NCI-H2196 treated with DMSO at 0.1 percent for 48 hours (cell line): ENCODE measurements around the gene DPF1.
"Not testable (repeated sequence)": the region's sequence is repeated elsewhere in the genome, so short reads cannot be mapped to it uniquely, and the experiment has no call there.

Experiments
- DNase-seq: peaks from one replicate; lab custom pipeline; 2025; ENCODE audit not compliant: unreplicated experiment; lab: John Stamatoyannopoulos, UW

Gene DPF1

DNA sequence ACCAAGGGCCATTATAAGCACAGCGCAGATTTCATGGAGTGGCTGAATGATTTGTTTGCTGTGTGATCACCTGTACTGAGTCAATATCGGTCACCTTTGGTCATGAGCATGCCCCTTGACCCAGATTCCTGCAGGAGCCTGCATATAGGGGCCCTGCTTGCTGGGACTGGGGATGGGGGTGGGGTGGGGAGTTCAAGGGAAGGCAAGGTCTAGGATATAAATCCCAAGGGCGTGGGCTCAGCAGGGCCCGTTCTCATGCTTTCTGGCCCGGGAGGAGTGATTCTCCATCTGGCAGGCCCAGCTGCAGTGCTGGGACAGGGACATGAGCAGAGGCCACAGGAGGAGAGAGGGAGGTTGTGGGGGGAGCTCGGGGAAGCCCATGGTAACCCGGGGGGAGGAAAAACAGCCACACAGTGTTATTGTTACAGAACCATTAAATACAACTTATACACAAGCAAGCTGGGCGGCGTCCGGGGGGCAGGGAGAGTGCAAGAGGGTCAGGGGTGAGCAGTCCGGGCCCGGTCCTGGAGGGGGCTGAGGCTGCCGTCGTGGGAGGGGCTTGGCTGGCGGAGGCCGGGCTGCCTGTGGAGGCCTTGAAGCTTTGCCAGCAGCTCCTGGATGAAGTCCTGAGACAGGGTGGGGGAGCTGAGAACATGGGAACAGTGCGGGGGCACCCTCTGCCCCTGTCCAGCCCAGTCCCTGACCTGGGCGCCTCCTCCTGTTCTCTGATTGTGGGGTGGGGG lies 27.0 kb upstream of the DPF1 start:
- no peak for DNase-seq

DNA sequence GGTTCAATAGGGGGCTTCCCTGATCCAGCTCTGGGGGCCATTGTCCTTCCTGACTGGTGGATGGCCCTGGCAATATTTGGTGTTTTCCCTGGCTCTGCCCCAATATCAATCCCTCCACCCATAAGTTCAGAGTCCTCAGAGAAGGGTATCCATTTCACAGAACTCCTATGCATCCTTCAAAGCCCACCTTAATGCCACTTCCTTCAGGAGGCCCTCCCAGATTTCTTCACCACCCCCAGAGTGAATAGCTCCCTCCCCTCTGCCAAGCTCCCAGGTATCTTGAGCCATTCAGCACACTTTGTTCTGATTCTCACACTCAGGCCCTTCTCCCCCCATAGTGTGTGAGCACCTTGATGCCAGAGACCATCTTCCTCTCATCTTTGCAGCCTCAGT lies 26.4 kb upstream of the DPF1 start:
- DNase-seq, result no peak

GRCh38 chr19:38248421-38248820 lies 24.4 kb upstream of the DPF1 start:
- no peak for DNase-seq

DNA sequence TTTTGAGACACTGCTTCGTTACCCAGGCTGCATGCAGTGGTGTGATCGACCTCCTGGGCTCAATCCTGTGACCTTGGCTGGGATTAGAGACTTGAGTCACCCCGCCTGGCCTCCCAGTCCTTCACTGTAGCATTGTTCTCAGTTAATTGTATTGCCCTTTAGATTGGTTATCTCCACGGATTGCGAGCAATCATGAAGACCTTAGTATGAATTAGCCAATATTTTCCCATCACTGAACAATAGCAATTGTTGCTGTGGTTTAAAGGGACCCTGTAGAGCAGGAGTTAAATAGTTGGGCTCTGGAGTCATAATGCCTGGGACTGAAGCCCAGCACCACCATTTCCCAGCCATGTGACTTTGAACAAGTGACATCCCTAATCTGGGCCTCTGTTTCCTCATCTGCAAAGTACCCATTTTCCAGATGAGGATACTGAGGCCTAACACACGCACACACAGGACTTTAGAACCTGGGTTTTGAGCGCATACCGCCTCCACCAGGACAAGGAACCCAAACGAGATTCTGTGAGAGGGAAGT lies 23.8 kb upstream of the DPF1 start:
- no peak for DNase-seq

DNA sequence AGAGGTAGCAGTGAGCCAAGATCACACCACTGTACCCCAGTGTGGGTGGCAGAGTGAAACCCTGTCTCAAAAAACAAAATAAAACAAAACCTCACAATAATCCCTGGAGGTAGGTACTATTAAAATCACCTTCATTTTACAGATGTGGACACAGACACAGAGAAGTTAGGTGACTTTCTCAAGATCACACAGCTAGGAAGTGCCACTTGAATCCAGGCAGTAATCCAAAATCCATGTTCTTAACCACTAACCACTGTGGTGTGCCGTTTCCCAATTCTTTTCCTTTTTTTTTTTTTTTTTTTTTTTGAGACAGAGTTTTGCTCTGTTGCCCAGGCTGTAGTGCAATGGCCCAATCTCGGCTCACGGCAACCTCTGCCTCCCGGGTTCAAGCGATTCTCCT lies 23.1 kb upstream of the DPF1 start:
- DNase-seq, result no peak

DNA sequence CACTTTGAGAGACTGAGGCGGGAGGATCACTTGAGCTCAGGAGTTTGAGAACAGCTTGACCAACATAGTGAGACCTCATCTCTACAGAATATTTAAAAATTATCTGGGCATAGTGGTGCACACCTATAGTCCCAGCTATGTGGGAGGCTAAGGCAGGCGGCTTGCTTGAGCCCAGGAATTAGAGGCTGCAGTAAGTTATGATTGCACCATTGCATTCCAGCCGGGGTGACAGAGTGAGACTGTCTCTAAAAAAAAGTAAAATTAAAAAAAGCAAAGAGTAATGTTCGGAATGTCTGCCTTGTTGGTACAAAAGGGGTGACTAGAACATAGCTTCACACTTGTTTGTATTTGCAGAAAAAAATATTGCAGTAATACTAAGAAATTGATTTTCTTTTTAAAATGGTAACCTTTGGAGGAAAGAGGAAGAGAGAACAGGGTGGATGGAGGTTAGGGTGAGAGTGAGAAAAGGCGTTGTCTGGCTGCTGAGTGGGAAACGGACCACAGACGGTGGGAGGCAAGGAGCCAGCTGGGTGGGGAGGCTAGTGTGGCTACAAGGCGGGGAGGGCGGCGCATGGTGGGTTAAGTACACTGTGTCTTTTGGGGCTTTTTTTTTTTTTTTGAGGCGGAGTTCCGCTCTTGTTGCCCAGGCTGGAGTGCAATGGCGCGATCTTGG lies 21.9 kb upstream of the DPF1 start:
- DNase-seq, result no peak

DNA sequence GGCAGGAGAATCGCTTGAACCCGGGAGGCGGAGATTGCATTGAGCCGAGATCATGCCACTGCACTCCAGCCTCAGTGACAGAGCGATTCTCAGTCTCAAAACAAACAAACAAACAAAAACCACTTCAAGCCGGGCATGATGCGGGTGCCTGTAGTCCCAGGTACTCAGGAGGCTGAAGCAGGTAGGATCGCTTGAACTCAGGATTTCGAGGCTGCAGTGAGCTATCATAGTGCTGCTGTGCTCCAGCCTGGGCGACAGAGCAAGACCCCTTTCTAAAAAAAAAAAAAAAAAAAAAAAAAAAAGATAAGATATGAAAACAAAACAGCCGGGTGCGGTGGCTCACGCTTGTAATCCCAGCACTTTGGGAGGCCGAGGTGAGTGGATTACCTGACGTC lies 19.3 kb upstream of the DPF1 start:
- no peak for DNase-seq

DNA sequence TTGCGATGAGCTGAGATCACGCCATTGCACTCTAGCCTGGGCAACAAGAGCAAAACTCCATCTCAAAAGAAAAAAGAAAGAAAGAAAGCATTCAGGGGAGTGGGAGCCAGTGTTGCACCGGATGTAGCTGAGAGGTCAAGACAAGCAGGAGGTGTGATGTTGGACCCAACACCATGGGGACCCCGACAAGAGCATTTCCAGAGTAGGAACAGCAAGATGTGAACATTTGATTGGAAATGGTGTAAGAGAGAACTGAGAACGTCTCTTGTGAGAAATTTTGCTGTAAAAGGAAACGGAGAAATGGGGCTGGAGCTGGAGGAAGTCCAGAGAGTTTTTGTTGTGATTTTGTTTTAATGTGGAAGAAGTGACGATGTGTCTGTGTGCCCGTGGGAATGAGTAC lies 15.8 kb upstream of the DPF1 start:
- DNase-seq, result no peak

GRCh38 chr19:38234615-38235014 lies 10.6 kb upstream of the DPF1 start:
- no peak for DNase-seq

DNA sequence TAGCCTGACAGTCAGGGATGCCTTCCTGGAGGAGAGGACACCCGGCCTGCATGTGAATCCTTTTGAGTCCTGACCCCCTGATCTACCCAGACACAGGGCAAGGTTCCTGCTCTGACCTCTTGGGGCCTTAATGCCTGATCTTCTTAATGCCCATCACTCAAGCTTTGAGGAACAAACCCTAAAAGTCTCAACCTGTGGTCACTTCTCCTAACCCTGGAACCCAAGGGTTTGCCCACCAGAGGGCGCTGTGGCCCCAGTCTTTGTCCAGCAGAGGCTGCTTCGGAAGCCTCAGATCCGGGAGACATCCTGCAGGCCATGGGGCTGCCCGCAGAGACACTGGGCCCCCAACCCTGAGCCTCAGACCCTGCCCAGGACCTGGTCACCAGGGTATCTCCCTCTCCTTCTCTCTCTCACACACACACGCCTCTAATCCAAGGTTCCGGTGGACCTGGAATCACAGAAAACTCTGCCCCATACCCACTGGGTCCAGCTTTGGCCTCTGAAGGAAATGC lies 9.8 kb upstream of the DPF1 start:
- no peak for DNase-seq

- no peak for DNase-seq
Observed at GRCh38 chr19:38231918-38232317, 7.9 kb upstream of the DPF1 start.

GRCh38 chr19:38230506-38231133 lies 6.6 kb upstream of the DPF1 start:
- DNase-seq, result not testable (repeated sequence)

DNA sequence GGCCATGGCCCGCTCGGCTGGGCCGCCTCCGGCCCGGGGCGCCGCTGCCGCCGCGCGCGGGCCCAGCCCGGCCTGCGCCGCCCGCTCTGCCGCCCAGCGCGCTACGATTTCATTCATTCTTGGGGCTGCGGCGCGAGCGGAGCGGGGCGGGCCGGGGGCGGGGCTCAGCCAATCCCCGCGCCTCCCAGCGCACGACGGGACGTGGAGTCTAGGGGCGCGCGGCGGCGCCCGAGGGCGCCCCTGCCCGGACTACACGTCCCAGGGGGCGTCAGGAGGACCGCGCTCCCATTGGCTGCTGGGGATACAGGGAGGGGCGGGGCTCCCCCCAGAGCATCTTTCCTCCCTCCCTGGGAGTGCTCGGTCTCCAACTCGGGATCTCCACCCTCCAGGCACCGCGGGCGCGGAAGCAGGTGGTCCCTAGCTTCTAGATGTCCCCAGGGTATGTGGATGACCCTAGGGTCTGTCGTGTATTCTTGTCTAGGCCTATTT lies 5.6 kb upstream of the DPF1 start:
- DNase-seq, result peak; percentile 72

- DNase-seq, result no peak
Observed at GRCh38 chr19:38228491-38229439, 4.7 kb upstream of the DPF1 start.

- no peak for DNase-seq
Observed at GRCh38 chr19:38228005-38228377, 4.0 kb upstream of the DPF1 start.

- DNase-seq, result no peak
Observed at GRCh38 chr19:38227287-38228004, 3.4 kb upstream of the DPF1 start.

GRCh38 chr19:38224863-38225218 lies 819 bp upstream of the DPF1 start:
- not testable (repeated sequence) for DNase-seq

GRCh38 chr19:38223617-38224013 lies 407 bp downstream of the DPF1 start:
- DNase-seq, result no peak

GRCh38 chr19:38223119-38223523 lies 901 bp downstream of the DPF1 start:
- no peak for DNase-seq
